Raji (cell line): ENCODE measurements around the gene AUP1.

Source experiments
- POLR2A ChIP-seq: IDR thresholded peaks from 2 replicates; pipeline ENCODE4 v1.6.1; 2011; ENCODE audit warnings: low read depth, low read length, control low read depth; ENCODE audit not compliant: insufficient read depth

The AUP1 gene

DNA sequence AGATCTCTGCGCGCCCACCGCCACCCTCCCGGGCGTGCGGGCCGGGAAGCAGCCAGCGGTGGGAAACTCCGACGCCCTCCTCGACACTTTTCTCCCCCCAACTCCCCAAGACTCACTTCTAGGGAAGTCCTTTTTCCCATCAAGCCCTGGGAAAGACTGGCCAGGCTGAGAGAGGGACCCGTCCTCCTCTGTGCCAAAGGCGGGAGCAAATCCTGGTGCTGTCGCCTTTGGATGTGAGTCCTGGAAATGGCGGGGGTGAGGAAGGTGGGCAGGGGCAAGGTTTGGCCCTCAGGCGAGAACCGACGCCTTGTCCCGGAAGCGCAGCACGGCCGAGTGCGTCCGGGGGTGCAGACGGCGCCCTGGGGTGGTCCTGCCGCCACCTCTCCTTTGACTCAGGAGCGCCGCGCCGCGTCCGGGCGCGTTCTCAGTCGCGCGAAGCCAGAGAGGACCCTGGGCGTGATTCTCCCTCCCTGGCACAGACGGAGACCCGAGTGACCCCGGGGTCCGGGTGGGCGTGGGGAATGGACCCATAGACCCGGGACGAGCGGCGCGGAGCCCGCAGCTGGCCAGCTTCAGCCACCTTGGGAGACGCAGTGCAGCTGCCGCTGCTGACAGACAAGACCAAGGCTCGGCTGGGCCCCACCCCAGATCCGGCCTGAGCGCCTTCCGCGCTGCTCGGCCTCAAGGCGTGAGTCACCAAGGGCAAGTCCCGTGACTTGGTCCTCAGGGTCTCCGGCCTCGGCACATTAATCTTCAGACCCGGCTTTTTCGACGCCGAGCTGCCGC is 26.6 kb downstream of the AUP1 start:
- TF ChIP-seq POLR2A = peak; percentile 46; the same call in 1 of the 2 replicates

DNA sequence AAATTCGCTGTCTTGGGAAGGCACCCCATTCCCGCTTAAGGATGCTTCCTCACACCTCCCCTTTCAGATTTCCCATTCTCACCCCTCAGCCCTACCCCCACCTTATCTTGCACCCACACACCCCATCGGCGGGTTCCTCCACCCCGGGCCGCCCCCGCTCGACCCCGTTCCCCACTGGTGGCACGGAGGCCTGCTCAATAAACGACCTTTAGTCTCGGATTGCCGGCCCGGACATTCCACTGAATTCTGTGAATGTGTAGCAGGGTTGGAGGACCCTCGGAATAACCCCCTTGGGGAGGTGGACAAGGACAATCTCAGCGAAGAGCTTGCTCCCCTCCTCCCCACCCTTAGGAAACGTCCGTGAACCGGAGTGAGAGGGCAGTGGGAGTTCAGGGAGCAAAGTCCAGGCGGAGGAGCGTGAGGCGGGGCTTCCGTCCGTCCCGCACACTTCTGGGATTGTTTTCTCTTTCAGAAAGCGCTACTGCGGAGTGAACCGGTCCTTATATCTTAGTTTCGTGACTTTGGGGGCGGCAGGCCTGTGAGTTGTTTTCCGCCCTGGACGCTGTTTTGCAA is 27.3 kb downstream of the AUP1 start:
- no peak for TF ChIP-seq POLR2A

DNA sequence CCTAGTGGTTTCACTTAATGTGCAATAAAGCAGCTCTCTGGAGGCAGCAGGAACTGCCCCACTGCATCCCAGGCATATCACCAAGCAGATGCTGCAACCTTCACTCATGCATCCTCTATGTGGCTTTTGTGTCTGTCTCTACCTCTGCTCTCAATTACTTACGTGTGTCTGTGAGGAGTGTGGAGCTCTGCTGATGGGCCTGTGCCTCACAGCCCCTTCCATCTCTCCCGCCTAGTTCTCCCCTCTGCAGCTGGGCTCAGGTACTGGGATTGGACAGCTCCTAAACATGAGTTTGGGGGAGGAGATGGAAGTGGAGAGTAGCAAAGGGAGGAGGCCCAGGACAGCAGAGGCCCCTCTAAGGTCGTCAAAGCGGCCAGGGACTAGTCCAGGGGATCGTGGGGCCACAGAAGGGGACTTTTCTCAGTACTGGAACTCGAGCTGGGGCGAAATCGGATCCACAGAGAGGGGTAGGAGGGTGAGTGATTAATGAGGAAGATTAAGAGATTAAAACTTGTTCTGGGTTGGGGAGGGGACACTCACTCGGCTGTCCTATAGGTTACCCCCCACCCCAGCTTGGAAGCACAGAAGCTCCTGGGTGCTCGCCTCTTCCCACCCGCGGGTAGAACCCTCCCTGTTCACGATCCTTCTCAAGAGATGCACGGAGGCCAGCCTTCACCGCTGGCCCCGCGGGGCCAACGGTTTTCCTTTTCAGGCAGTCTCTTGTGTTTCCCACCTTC is 28.0 kb downstream of the AUP1 start:
- TF ChIP-seq POLR2A = no peak

- no peak for TF ChIP-seq POLR2A
Measured at GRCh38 chr2:74500578-74500946, 28.9 kb downstream of the AUP1 start.

- no peak for TF ChIP-seq POLR2A
Measured at GRCh38 chr2:74499940-74500577, 29.4 kb downstream of the AUP1 start.

DNA sequence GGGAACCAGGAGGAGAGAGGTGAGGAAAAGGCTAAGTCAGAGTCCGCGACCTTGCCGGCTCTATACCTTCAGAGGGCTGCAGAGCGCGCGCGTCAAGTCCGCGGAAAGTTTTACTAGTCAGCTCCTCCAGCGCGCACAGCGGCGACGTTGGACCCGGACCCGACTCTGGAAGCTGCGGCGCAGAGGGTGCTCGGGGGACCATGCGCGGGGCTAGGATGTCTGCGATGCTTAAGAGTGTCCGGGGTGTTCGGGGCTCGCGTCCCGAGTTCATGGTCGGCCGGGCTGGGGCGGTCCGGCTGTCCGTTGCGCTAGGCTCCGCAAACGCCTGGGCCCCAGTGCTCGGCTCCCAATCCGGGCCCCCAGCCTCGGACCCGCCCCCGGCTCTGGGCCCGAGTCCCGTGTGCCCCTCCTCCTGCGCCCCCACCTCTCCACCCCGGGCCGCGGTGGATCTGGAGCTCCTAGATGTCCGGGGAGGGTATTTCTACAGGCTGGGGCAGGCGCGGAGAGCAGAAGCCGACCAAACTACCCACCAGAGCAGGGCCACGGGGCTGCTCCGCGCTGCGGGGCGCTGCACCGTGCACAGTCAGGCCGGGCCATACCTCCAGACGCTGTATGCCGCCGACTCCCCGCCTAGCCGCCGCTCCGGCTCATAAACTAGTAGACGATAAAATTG is 30.1 kb downstream of the AUP1 start, which contains the start of gene LBX2:
LBX2 (minus strand) TSS at position 337 of the 673 bp plus-strand sequence; CDS start at position 271, 66 bp downstream.
- no peak for TF ChIP-seq POLR2A

DNA sequence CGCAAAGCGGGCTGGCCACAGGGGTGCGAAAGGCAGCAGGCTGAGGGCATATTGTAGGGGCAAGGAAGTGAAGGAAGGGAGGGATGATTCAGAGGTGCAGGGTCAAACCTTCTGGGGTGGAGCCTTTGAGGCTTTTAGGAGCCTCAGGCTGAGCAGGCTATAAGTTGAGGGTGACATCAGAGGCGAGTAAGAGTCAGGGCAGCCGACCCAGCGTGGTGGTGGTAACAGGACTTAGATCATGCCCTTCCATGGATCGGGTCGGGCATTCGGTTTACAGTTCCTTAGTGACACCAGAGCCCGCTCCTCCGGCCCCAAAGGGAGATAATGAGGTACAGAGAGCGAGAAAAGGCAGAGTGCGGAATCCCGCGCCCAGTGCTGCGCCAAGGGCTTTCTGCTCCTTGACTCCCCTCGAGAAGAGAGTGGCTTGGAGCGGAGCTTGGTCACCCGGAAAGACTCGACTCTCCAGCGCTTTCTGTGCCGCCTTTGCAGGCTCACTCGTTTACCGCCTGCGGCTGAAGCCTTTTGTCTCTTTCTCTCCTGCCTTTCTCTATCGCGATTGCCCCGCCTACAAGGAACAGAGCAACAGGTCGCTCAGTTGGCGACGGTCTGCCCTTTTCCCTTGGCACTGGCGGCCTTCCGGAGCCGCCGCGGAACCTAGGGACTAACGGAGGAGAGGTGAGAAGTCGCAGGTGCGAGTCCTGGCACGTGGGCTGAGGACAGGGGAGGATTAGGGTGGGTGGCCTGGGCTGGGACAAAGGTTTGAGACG is 30.8 kb downstream of the AUP1 start:
- no peak for TF ChIP-seq POLR2A

DNA sequence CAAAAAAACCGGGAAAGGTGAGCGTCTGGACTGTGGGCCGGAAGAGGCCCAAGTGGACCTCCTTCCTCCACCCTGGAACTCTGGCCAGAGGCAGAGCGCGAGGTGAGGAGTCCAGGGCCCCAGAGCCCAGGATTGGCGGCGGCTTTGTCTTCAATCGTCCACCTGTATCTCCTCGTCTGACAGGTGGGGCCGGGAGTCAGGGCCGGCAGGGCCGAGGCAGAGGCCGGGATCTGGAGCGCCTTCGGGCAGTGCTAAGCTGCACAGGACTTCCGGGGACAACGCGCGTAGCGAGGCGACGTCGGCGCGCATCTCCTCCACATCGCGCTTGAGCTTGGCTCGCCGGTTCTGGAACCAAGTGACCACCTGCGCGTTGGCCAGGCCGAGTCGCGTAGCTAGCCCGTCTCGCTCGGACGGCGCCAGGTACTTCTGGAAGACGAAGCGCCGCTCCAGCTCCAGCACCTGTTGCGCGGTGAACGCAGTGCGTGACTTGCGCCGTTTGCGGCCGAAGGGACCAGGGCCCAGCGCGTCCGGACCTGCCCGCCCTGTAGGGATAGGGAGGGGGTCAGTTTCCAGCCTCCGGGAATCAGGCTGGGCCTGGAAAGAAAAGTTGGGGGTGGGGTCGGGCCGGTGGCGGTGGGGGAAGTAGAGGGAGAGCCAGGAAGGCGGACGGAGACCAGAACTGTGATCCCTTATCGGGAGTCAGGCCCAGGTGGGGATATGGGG is 31.6 kb downstream of the AUP1 start:
- TF ChIP-seq POLR2A = no peak

DNA sequence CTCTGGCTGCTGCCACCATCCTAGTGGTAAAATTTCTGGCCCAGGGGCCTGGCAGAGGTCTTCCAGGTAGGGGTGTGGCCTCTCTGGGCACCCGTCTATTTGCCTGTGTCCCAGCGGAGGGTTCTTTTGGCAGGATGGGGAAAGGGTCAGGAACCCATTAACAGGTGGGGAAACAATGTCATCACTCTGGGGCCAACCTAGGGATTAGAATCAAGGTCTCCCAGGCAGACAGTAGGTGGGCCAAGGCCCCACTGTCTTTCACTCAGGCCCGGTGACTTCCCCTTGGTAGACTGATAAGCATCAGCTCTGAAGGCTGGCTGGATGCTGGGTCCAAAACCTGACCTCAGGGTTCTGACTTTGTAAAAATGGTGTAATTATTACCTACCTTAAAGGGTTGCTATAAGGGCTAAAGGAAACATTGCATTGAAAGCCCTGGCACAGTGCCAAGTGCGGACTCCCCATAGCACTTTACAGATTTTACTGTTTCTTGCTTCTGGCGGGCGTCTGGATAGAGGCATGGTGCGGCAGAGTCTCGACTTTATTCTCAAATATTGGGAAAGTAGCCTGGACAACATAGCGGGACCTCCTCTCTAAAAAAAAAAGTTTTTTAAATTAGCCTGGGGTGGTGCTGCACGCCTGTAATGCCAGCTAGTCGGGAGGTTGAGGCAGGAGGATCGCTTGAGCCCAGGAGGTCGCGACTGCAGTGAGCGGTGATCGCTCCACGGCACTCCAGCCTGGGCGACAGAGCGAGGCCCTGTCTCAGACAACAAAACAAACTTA is 32.3 kb downstream of the AUP1 start:
- no peak for TF ChIP-seq POLR2A

DNA sequence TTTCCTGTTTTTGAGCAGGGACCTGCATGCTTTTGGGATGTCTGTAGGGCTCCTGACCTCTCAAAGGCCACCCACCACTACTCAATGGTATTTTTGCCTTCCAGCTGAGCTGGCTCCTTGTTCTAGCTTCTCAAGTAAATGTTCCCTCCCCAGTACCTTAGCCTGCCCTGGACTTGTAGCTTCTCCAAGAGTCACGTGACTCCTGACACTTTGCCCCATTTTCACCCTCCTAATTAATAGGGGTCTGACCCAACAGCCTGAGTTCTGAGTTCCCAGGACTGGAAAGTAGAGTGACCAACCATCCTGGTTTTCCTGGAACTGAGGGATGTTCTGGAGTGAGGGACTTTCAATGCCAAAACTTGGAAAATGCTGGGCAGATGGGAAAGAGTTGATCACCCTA is 34.1 kb downstream of the AUP1 start:
- TF ChIP-seq POLR2A = no peak

- no peak for TF ChIP-seq POLR2A
Measured at GRCh38 chr2:74493546-74493945, 36.0 kb downstream of the AUP1 start.

GRCh38 chr2:74491648-74492544 is 37.6 kb downstream of the AUP1 start:
- TF ChIP-seq POLR2A = no peak

DNA sequence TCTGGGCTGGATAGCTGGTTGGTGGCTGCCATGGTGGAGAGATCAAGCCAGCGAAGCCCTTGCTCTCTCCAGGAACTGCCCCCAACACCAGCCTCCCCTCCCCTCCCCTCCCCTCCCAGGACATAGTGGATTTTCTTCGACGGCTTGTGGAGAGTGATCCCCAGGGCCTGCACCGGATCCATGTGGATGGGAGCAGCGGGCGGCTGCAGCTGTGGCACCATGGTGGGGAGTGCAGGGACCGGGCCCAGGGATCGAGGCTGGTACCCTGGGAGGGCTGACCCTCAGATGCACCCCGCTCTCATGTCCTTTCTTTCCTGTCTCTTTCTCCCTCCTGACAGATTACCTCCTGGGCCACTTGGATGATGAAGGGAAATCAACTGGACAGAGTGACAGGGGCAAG is 39.6 kb downstream of the AUP1 start:
- TF ChIP-seq POLR2A = no peak
